Fibroblast of skin of left biceps (primary cell): ENCODE data around the gene CHIT1.

Experiments used
- DNase-seq, 2 experiments: peaks; one replicate each; pipeline ENCODE4 v3.0.0-alpha.2; 2013; ENCODE audit warnings: low read depth in 2 of 2

Gene CHIT1

GRCh38 chr1:203188686-203189232 lies 40.7 kb downstream of the CHIT1 start:
- no peak for DNase-seq

DNA sequence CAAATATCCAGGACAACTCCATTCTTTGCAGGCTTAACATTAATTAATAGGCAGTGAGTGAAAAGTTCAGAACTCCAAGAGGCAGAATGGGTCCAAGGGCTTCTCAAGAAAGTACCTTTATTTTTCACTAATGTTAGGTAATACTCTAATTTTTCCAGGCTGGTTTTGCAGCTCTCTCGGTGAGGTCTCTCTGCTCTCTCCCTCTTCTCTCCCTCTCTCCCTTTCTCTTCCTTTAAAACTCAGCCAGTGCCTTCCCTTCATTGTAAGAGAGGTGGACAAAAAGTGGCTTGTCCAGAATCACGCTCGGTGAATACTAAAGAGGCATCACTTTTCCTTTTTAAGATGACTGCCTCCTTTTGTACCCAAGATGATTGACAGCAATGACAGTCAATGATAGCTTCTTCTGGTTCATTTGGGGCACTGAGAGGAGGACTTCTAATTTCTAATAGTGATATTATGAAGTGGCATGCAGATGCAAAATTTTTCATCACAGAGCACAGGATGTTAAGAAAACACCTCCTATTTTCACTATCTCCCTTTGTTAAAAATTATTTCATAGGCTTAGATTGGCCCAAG lies 41.7 kb downstream of the CHIT1 start:
- no peak for DNase-seq

- no peak for DNase-seq
These were observed 42.2 kb downstream of the CHIT1 start for GRCh38 chr1:203187304-203187685.

DNA sequence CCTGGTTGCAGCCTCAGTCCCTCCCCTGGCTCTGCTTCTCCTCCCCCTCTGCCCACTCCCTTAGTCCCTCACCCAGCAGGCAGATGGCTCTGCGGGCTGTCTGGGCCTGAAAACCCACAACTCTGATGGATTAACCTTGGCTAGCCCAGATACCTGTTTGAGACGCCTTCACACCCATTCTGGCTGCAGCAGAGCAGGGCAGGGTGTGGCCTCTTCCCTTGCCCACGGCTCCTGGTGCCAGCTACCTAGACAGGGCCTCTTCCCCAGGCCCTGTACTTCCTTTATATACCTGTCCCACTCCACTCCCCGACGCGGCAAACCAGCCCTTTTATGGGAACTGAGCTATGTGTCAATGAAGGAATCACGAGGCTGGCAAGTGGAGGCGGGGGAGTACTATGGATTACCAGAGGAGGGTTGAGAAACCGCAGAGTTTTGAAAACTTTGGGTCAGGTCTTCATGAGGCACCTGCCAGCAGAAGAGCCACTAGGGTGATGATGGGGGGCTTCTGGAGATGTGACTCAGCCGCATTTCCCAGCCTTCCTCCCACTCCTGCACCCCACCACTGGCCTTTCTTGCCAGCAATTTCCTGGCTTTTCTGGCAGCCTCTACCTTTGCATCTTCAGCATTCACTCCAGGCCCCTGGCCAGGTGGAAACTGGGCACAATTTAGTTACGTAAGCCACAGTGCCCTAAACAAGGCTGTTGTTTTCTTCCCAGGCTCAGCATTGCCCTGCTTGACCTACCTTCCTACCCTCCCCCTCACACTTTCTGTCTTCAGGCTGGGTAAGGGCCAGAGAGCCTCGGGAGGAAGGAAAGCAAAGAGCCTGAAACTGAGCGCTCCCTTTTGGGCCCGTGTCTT lies 42.8 kb downstream of the CHIT1 start, which contains the start of gene CHI3L1:
Gene CHI3L1 (minus strand): TSS at position 259 of the 858 bp plus-strand sequence. CDS start 81 bp downstream, at position 178.
- no peak for DNase-seq

GRCh38 chr1:203186091-203186445 lies 43.4 kb downstream of the CHIT1 start:
- no peak for DNase-seq

GRCh38 chr1:203185585-203185984 lies 43.9 kb downstream of the CHIT1 start:
- no peak for DNase-seq

DNA sequence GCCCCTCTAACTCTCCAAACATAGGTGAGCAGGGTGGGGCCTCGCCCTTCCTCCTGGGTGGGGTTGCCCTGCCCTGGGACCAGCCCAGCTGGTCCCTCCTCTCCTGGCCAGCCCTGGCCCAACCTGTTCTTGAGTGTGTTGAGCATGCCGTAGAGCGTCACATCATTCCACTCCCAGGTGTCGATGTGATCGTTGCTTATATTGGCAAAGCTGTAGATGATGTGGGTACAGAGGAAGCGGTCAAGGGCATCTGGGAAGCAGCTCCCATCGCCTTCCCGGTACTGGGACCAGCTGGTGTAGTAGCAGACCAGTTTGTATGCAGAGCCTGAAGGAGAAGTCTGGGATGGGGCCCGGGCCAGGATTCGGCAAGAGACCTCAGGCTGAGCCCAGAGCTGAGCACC lies 44.4 kb downstream of the CHIT1 start:
- no peak for DNase-seq

- DNase-seq, result no peak
These were observed 45.0 kb downstream of the CHIT1 start for GRCh38 chr1:203184467-203184866.

DNA sequence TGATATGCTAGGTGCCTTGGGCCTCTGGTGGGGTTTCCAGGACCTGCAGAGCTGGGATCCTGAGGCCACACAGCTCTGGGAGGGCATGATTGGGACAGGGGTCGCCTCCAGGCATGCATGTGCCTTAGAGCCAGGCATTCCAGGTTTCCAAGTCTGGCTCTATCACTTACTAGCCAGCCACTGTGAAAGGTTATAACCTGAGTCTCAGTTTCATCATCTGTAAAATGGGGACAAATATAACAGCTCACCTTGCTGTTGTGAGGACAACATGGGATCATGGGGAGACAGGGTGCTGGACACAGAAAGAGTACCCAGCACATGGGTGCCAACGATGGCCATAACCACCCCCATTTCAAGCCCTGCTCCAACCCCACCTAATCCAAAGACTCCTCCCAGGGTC lies 45.6 kb downstream of the CHIT1 start:
- no peak for DNase-seq

GRCh38 chr1:203182387-203182953 lies 47.0 kb downstream of the CHIT1 start:
- no peak for DNase-seq

DNA sequence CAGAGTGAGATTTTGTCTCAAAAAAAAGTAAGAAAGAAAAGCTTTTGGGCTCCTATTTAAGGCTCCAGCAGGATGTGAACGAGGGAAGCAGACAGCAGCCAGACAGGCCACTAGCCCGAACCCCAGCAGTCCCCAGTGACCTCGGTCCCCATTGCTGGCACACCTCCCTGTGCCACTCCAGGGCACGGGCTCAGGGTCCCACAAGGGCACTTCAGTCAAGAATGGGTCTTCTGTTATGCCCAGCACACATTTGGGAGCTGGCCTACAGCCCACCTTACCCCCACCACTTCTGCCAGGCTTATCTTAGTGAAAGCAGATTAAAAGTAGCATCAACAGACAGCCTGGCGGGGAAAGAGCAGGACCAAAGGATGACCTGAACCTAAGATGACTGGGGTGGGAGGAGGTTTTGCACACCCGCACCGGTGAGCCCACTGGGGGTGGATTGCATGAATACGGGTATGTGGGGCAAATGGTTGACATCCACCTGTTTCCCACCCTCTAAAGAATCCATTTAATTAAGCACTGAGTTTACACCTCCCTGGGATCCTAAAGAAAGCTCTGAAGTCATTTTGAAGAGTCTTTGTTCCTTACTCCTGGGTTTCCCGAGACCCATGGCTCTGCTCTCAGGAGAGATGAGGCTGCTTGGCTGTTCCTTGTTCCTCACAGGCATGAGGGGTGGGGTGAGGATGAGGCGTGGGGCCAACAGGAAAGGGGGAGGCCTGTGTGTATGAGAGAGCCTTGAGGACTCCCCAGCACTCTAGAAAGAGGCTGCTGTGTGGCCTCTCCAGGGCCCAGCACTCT lies 47.7 kb downstream of the CHIT1 start:
- no peak for DNase-seq

- no peak for DNase-seq
These were observed 48.7 kb downstream of the CHIT1 start for GRCh38 chr1:203180611-203181330.

- DNase-seq, result no peak
These were observed 49.8 kb downstream of the CHIT1 start for GRCh38 chr1:203179667-203180005.

DNA sequence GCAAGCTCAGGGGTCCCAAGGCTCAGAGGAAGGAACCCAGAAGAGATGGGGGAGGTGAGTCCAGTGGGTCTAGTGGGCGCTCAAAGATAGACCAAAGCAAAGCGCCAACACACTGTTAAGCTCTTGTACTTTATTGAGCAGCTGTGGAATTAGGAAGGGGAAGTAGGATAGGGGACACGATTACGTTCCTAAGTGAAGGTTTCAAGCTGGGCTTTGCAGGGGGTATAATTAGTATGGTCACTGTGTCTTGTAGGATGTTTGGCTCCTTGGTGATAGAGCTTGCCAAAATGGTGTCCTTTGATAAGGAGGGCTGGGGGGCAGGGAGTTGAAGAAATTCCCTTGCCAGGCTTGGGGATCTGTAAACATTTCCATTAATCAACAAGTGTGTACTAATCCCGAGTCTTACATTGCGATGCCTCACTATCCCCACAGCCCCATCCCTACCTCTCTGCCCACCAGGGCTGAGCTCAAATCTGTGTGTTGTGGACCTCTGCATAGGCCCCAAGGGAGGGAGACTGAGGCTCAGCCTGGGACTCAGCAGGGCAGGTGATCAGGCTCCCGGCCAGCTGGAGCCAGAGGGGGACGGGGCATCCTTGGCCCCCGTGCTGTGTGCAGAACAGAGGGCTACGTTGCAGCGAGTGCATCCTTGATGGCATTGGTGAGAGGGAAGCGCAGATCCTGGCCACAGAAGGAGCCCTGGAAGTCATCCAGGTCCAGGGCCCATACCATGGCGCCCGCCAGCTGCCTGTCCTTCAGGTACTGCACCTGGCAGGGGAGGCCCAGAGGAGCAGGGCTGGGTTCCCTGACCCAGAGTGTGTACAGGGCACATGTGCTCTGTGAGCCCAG lies 50.4 kb downstream of the CHIT1 start:
- no peak for DNase-seq

- DNase-seq, result no peak
These were observed 51.4 kb downstream of the CHIT1 start for GRCh38 chr1:203178083-203178482.

DNA sequence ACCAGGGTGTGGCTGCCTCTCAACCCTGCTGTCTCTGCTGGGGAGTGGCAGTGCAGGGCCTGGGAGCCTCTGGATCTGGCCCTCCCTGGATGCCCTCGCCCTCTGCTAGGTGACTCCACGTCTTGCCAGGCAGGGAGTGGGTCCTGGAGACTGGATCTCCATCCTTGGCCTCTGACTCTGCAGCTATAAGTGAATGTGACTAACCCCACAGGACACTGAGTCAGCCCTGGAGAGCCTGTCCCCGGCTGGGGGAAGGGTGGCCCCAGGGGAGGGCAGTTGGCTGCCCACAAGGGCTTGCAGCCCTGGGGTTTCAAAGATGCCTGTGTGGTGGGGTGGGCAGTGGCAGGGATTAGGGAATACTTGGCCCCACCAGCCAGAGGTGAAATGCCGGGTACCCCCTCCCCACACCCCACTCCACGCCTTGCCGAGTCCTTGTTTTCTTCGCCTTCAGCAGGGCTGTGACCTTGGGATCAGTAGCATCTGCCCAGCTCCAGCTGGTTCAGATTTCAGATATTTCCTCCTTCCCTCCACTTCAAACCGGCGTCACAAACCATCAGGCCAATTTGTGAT lies 51.9 kb downstream of the CHIT1 start:
- DNase-seq, result no peak

DNA sequence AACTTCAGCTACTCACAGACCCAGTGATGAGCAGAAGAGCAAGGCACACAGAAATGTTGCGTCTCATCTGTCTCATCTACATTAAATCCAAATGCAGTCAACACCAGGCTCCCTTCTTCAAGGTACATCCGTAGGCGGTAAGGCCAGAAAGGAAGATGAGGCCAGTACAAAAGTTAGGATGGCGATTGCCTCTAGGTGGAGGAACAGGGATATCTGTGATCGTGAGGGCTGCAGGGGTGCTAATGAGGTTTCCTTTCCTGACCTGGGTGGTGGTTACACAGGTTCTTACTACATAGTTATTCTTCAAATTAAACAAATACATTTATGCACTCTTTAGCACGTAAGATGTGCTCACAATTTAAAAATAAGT lies 52.5 kb downstream of the CHIT1 start:
- no peak for DNase-seq

GRCh38 chr1:203176273-203177035 lies 53.0 kb downstream of the CHIT1 start:
- DNase-seq, result no peak

DNA sequence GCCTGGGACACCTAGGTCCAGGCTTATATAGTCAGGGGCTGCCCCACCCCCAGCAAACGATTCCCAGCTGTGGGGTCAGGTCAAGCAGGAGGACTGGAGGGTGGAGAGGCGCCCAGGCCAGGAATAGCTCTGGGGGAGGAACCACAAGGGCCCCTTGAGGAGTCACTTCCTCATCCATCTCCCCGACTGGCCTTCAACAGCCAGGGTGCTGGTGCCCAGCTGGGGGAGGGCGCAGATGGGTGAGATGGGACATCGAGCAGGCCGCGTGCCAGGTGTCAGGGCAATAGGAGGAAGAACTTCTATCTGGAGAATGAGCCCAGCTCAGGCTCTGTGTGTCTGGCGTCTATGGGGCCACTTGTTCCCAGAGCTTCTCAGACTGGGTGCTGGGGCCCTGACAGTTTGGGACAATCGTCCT lies 53.6 kb downstream of the CHIT1 start:
- DNase-seq, result no peak
